Suprapubic skin (tissue), 4 donors: ENCODE measurements around the gene TBC1D1. TPM values are rescaled to one million over a fixed set of nuclear protein-coding genes. Genes with fewer than 3 reads are reported as not detected.
A peak's percentile ranks its signal among the peaks of the same experiment; 100 is the strongest.

Experiments
- DNase-seq, 2 donors: peaks; one replicate each; pipeline ENCODE4 v3.0.0-alpha.2; 2019; ENCODE audit warnings: low spot score in 2 of 2
- H3K27ac ChIP-seq: fragments of 200-600 bp; sonication (generic); one replicate; pipeline ENCODE4 v1.5.1; 2019
- H3K27me3 ChIP-seq: fragments of 200-600 bp; sonication (generic); one replicate; pipeline ENCODE4 v1.5.1; 2019
- H3K36me3 ChIP-seq: fragments of 200-600 bp; sonication (generic); one replicate; pipeline ENCODE4 v1.5.1; 2019
- H3K4me1 ChIP-seq: fragments of 200-600 bp; sonication (generic); one replicate; pipeline ENCODE4 v1.5.1; 2019
- H3K4me3 ChIP-seq: fragments of 200-600 bp; sonication (generic); one replicate; pipeline ENCODE4 v1.5.1; 2019; ENCODE audit warnings: mild to moderate bottlenecking
- H3K9me3 ChIP-seq: fragments of 200-600 bp; sonication (generic); one replicate; pipeline ENCODE4 v1.5.1; 2019
- EP300 ChIP-seq: sonication (generic); formaldehyde crosslinking; IDR thresholded peaks from one replicate; pipeline ENCODE4 v1.6.1; 2017; ENCODE audit warnings: antibody characterized with exemption
- POLR2A ChIP-seq, 2 donors: fragments of 450-650 bp; IDR thresholded peaks; one replicate each; pipeline ENCODE4 v1.6.1; 2017; ENCODE audit warnings: antibody characterized with exemption in 2 of 2, mild to moderate bottlenecking in 2 of 2, moderate library complexity in 2 of 2
- POLR2AphosphoS5 ChIP-seq, 3 donors: sonication (generic); formaldehyde crosslinking; IDR thresholded peaks; one replicate each; pipeline ENCODE4 v1.6.1; 2017; ENCODE audit warnings: antibody characterized with exemption in 3 of 3
- WGBS: methylation state at CpG from one replicate; pipeline ENCODE4 v1.1.5; 2018; 5-methylcytosine and 5-hydroxymethylcytosine counted together
- total RNA-seq, 4 donors: library from RNA; depleted of rRNA; stranded (reverse); fragments of >200 nt; gene quantifications; one replicate each; pipeline ENCODE4 v1.1.0, GENCODE V29; 2016
- TF ChIP-seq, protein P1 (sequence below), 2 donors: fragments of 200-600 bp in 1 of 2; fragments of 450-650 bp in 1 of 2; sonication (generic) in 1 of 2; IDR thresholded peaks; one replicate each; pipeline ENCODE4 v1.5.1; 2016 to 2019; ENCODE audit warnings: antibody characterized with exemption in 2 of 2, mild to moderate bottlenecking in 1 of 2, moderate library complexity in 1 of 2

The TBC1D1 gene
- total RNA-seq, 4 donors from 2014 or later: 16.3 to 32.0 (median 22.2) TPM

DNA sequence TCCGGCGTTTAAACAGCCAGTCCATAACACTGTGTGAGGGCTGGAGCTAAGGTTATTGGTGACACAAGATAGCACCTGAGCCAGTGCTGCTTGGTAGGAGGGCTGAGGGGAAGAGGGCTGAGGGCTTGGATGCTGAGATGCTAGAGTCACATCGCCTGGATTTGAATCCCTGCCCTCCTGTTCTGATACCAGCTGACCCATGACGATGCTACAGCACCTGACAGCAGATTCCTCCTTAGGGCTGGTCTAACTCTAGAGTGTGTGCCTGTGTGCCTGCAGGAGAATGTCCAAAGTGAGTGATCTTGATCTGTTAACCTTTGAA is 171.9 kb downstream of the TBC1D1 start:
- 52% methylated on average over 4 of the region's 4 CpGs for WGBS
- H3K4me3 ChIP-seq: peak overlapping the region; percentile 38
- H3K36me3 ChIP-seq: no peaks in the 10 kb centered on the region
- peak overlapping the region; percentile 12 for H3K27ac ChIP-seq
- DNase-seq: no peak
- TF ChIP-seq POLR2A (IDR thresholded peaks at IDR 0.05) (no peak), EP300 (no peak), POLR2AphosphoS5 (IDR thresholded peaks at IDR 0.05) (no peak)
- TF ChIP-seq, protein P1, sequence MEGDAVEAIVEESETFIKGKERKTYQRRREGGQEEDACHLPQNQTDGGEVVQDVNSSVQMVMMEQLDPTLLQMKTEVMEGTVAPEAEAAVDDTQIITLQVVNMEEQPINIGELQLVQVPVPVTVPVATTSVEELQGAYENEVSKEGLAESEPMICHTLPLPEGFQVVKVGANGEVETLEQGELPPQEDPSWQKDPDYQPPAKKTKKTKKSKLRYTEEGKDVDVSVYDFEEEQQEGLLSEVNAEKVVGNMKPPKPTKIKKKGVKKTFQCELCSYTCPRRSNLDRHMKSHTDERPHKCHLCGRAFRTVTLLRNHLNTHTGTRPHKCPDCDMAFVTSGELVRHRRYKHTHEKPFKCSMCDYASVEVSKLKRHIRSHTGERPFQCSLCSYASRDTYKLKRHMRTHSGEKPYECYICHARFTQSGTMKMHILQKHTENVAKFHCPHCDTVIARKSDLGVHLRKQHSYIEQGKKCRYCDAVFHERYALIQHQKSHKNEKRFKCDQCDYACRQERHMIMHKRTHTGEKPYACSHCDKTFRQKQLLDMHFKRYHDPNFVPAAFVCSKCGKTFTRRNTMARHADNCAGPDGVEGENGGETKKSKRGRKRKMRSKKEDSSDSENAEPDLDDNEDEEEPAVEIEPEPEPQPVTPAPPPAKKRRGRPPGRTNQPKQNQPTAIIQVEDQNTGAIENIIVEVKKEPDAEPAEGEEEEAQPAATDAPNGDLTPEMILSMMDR (IDR thresholded peaks at IDR 0.05): no peak
- no peaks in the 10 kb centered on the region for H3K9me3 ChIP-seq
- no peaks in the 10 kb centered on the region for H3K27me3 ChIP-seq
- H3K4me1 ChIP-seq: peaks cover 8% of the 10 kb centered on the region

DNA sequence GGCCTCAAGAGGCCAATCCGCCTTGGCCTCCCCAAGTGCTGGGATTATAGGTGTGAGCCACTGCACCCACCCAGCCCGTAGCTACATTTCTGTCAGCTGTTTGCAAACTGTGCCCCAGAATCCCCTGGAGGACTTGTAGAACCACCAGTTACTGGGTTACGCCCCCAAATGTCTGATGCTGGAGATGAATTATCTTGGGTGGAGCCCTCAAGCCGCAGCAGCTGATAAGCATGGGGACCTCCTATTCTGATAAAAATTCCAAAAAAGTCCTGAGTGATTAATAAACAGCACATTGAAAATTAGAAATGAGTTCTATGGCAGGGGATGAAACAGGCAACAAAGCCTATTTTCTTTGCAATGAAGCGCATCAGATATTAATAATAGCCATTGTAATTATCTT is 174.3 kb downstream of the TBC1D1 start:
- WGBS: 76% methylated on average over 5 of the region's 5 CpGs
- Histone ChIP-seq H3K4me3 (no peak overlapping the region), H3K27ac (no peak overlapping the region), H3K9me3 (no peaks in the 10 kb centered on the region), H3K27me3 (no peaks in the 10 kb centered on the region), H3K36me3 (no peaks in the 10 kb centered on the region), H3K4me1 (peaks cover 21% of the 10 kb centered on the region)
- DNase-seq: no peak
- no peak for TF ChIP-seq POLR2AphosphoS5 (IDR thresholded peaks at IDR 0.05)
- TF ChIP-seq EP300: no peak
- TF ChIP-seq, protein P1 (IDR thresholded peaks at IDR 0.05): no peak
- TF ChIP-seq POLR2A (IDR thresholded peaks at IDR 0.05): no peak

- H3K4me3 ChIP-seq: no peak overlapping the region
- no peak overlapping the region for H3K27ac ChIP-seq
- DNase-seq: no peak
- 82% methylated on average over 5 of the region's 5 CpGs for WGBS
- no peaks in the 10 kb centered on the region for H3K9me3 ChIP-seq
- TF ChIP-seq EP300 (no peak), POLR2A (IDR thresholded peaks at IDR 0.05) (no peak), POLR2AphosphoS5 (IDR thresholded peaks at IDR 0.05) (no peak)
- TF ChIP-seq, protein P1 (IDR thresholded peaks at IDR 0.05): no peak
- H3K36me3 ChIP-seq: no peaks in the 10 kb centered on the region
- H3K27me3 ChIP-seq: no peaks in the 10 kb centered on the region
- H3K4me1 ChIP-seq: peaks cover 21% of the 10 kb centered on the region
Measured at GRCh38 chr4:38065900-38066299, 175.0 kb downstream of the TBC1D1 start.

- Histone ChIP-seq H3K27me3 (no peaks in the 10 kb centered on the region), H3K4me3 (no peak overlapping the region), H3K4me1 (peaks cover 27% of the 10 kb centered on the region), H3K9me3 (no peaks in the 10 kb centered on the region), H3K36me3 (no peaks in the 10 kb centered on the region), H3K27ac (no peak overlapping the region)
- 89% methylated on average over 7 of the region's 7 CpGs for WGBS
- no peak for DNase-seq
- TF ChIP-seq, protein P1 (IDR thresholded peaks at IDR 0.05): no peak
- no peak for TF ChIP-seq POLR2A (IDR thresholded peaks at IDR 0.05)
- no peak for TF ChIP-seq EP300
- no peak for TF ChIP-seq POLR2AphosphoS5 (IDR thresholded peaks at IDR 0.05)
Measured at GRCh38 chr4:38067499-38067898, 176.6 kb downstream of the TBC1D1 start.

GRCh38 chr4:38068107-38068506 is 177.2 kb downstream of the TBC1D1 start:
- TF ChIP-seq POLR2AphosphoS5 (IDR thresholded peaks at IDR 0.05) (no peak), POLR2A (IDR thresholded peaks at IDR 0.05) (no peak), EP300 (no peak)
- TF ChIP-seq, protein P1 (IDR thresholded peaks at IDR 0.05): no peak
- WGBS: 87% methylated on average over 7 of the region's 7 CpGs
- no peak for DNase-seq
- Histone ChIP-seq H3K4me3 (no peak overlapping the region), H3K27ac (no peak overlapping the region), H3K36me3 (no peaks in the 10 kb centered on the region), H3K4me1 (peaks cover 23% of the 10 kb centered on the region), H3K27me3 (no peaks in the 10 kb centered on the region), H3K9me3 (no peaks in the 10 kb centered on the region)
